Subcutaneous abdominal adipose tissue (tissue), 5 donors: ENCODE measurements around the gene PUS7L.

Experiments used
- H3K27ac ChIP-seq: one replicate; pipeline ENCODE4 v1.7.0; 2013; ENCODE audit warnings: low read depth, mild to moderate bottlenecking, inconsistent platforms, low read length, moderate library complexity
- H3K27me3 ChIP-seq, 5 donors: one replicate each; pipeline ENCODE4 v1.7.0; 2013; ENCODE audit warnings: low read length in 5 of 5, inconsistent platforms in 1 of 5; ENCODE audit not compliant: control insufficient read depth in 5 of 5, insufficient read depth in 4 of 5
- H3K36me3 ChIP-seq, 5 donors: one replicate each; pipeline ENCODE4 v1.7.0; 2013; ENCODE audit warnings: low read length in 5 of 5; ENCODE audit not compliant: control insufficient read depth in 5 of 5, insufficient read depth in 5 of 5
- H3K4me1 ChIP-seq, 5 donors: one replicate each; pipeline ENCODE4 v1.7.0; 2013; ENCODE audit warnings: low read length in 5 of 5, mild to moderate bottlenecking in 3 of 5, moderate library complexity in 1 of 5; ENCODE audit not compliant: control insufficient read depth in 5 of 5, insufficient read depth in 5 of 5
- H3K4me3 ChIP-seq, 5 donors: one replicate each; pipeline ENCODE4 v1.7.0; 2013; ENCODE audit warnings: low read length in 5 of 5, low read depth in 1 of 5
- H3K9ac ChIP-seq, 5 donors: one replicate each; pipeline ENCODE4 v1.7.0; 2013; ENCODE audit warnings: low read length in 5 of 5, mild to moderate bottlenecking in 4 of 5, moderate library complexity in 3 of 5
- H3K9me3 ChIP-seq, 5 donors: one replicate each; pipeline ENCODE4 v1.7.0; 2013; ENCODE audit warnings: low read length in 5 of 5; ENCODE audit not compliant: control insufficient read depth in 5 of 5
- donor health status: healthy.
- donor health status: healthy.
- donor health status: healthy.
- donor health status: healthy.
- donor health status: healthy.

The PUS7L gene

DNA sequence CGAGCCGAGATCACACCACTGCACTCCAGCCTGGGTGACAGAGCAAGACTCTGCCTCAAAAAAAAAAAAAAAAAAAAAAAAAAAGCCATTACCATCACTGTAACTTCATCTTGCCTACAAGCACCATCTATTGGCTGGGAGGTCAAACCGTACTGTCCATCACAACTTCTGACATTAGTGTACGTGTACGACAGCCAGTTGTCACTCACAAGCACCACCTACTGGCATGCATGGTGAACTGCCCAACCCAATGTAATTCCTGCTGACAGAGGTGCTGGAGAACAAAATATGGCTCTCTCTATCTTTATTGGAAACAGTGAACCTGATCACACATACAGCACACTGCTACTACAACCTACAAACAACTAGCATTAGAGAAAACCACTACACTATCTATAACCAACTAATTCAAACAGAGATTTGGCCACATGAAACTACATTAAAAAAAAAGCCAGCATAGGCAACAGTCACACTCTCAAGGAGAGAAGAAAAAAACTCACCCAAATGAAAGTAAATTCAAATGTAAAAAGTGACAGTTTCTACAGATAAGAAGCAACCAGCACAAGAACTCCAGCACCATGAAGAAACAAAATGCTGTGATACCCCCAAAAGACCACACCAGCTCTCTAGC, 82.3 kb downstream of the PUS7L start:
- peaks cover 0 to 2% (median 0%) of the 10 kb centered on the region in 5 donors for H3K4me1 ChIP-seq
- peaks cover 0 to 4% (median 0%) of the 10 kb centered on the region in 5 donors for H3K9me3 ChIP-seq
- H3K27ac ChIP-seq: no peak overlapping the region
- H3K27me3 ChIP-seq: no peaks in the 10 kb centered on the region
- no peaks in the 10 kb centered on the region for H3K36me3 ChIP-seq
- no peak overlapping the region for H3K9ac ChIP-seq
- H3K4me3 ChIP-seq: no peak overlapping the region

DNA sequence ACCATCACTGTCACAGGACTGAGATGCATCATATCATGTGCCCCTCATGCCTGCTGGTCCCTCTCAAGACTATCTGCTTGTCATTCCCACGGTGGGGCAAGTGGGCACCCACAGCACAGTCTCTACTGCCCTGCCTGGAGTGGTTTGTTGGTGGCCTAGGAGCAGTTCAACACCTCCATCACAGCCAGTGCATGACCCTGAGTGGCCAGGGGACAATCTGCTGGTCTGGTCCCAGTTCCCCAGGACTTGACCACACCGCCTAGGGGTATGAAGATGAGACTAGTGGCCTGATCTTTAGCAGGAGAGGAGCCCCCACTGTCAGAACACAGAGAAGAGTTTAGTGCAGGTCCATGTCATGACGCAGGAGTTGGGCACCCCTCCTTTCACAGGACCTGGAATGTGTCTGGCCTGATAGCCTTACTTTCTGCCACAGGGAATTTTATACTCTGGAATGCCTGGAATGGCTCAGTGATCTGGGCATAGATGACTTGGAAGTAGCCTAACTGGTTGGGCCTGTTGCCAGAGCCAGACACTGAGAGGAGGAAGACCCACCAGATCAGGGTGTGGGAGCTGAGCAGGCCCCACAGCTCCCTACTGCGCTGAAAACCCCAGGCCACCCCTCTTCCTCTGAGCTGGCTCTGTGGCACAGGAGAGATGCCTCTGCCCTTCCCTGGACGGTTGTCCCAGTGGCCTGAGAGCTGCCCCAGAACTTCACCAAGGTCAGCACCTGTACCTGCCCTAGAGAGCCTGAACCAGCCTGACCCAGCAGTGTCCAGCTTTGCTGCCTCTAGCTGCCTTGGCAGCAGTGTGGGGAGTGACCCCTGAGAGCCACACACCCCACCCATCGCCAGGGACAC, 83.3 kb downstream of the PUS7L start:
- H3K9me3 ChIP-seq: peaks cover 0 to 4% (median 0%) of the 10 kb centered on the region in 5 donors
- no peak overlapping the region for H3K9ac ChIP-seq
- no peaks in the 10 kb centered on the region for H3K27me3 ChIP-seq
- no peak overlapping the region for H3K4me3 ChIP-seq
- peaks cover 0 to 2% (median 0%) of the 10 kb centered on the region in 5 donors for H3K4me1 ChIP-seq
- H3K36me3 ChIP-seq: no peaks in the 10 kb centered on the region
- H3K27ac ChIP-seq: no peak overlapping the region

DNA sequence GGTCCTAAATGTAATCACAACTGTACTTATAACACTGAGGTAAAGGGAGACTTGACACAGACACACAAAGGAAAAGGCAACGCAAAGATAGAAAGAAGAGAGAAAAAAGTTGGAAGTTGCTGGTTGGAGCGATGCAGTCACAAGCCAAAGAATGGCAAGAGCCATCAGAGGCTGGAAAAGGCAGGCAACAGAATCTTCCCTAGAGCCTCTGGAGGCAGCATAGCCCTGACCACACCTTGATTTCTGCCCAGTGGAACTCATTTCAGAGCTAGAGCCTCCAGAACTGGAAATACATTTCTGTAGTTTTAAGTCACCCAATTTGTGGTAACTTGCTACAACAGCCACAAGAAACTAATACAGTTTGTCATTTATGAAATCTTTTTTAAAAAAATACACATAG, 89.2 kb downstream of the PUS7L start:
- no peaks in the 10 kb centered on the region for H3K9me3 ChIP-seq
- no peaks in the 10 kb centered on the region for H3K4me1 ChIP-seq
- no peak overlapping the region for H3K9ac ChIP-seq
- no peak overlapping the region for H3K4me3 ChIP-seq
- H3K36me3 ChIP-seq: no peaks in the 10 kb centered on the region
- no peaks in the 10 kb centered on the region for H3K27me3 ChIP-seq
- no peak overlapping the region for H3K27ac ChIP-seq
